ENCODE data around the gene MTERF4.

MTERF4 gene

DNA sequence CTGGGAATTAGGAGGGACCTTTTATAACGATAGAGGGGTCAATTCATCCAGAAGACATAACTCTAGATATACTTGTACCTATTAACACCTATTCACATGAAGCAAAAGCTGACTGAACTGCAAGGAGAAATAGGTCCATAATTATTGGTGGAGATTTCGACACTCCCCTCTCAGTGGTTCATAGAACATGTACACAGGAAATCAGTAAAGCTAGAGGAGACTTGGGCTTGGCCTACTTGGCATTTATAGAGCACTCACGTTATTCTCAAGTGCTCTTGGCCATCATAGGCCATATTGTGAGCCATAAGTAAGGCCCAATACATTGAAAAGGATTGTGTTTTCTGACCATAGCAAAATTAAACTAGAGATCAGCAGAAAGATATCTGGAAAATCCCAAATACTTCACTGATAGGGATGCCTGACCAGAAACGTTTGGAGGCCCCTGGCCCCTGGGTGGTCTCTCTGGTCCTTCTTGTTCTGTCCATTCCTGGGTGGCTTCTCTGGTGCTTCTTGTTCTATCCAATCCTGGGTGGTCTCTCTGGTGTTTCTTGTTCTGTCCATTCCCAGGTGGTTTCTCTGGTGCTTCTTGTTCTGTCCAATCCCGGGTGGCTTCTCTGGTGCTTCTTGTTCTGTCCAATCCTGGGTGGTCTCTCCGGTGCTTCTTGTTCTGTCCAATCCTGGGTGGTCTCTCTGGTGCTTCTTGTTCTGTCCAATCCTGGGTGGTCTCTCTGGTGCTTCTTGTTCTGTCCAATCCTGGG, 54.7 kb downstream of the MTERF4 start:
- DNase-seq: no peak
